Right atrium auricular region (tissue), 2 donors: ENCODE data around the gene DMD. TPM values are rescaled to one million over a fixed set of nuclear protein-coding genes. Genes with fewer than 3 reads are reported as not detected.

Experiments used
- DNase-seq: peaks from one replicate; pipeline ENCODE4 v3.0.0-alpha.2; 2019; ENCODE audit warnings: low spot score
- H3K27ac ChIP-seq, 2 donors: fragments of 200-600 bp; sonication (generic); 1 replicate in 1 of 2; 2 replicates in 1 of 2; pipeline ENCODE4 v1.5.1; 2016 to 2019
- H3K27me3 ChIP-seq, 2 donors: fragments of 200-600 bp; sonication (generic); one replicate each; pipeline versions ENCODE4 v1.5.1 to v1.6.0; 2017 to 2019
- H3K36me3 ChIP-seq: fragments of 200-600 bp; sonication (generic); one replicate; pipeline ENCODE4 v1.5.1; 2016
- H3K4me1 ChIP-seq, 2 donors: fragments of 200-600 bp; sonication (generic); one replicate each; pipeline versions ENCODE4 v1.5.1 to v1.6.0; 2017 to 2019
- H3K4me3 ChIP-seq, 2 donors: fragments of 200-600 bp; sonication (generic); 1 replicate in 1 of 2; 2 replicates in 1 of 2; pipeline ENCODE4 v1.5.1; 2017 to 2019; ENCODE audit warnings: mild to moderate bottlenecking in 1 of 2, moderate library complexity in 1 of 2
- H3K9me3 ChIP-seq, 2 donors: fragments of 200-600 bp; sonication (generic); one replicate each; pipeline ENCODE4 v1.5.1; 2019
- CTCF ChIP-seq, 2 donors: fragments of 200-600 bp; sonication (generic); IDR thresholded peaks; one replicate each; pipeline ENCODE4 v1.5.1; 2019; ENCODE audit warnings: antibody characterized with exemption in 2 of 2
- microRNA-seq, 2 donors: library from miRNA; unstranded; fragments of <30 nt; microRNA quantifications; one replicate each; pipeline ENCODE4, GENCODE V29; 2016 to 2017; ENCODE audit warnings: borderline number of aligned reads in 2 of 2, borderline replicate concordance in 1 of 2
- total RNA-seq, 2 donors: library from RNA; depleted of rRNA; stranded (reverse); fragments of >200 nt; gene quantifications; one replicate each; pipeline ENCODE4 v1.1.0, GENCODE V29; 2016

The DMD gene
- total RNA-seq, 2 donors from 2014 or later = 111 to 135 TPM

DNA sequence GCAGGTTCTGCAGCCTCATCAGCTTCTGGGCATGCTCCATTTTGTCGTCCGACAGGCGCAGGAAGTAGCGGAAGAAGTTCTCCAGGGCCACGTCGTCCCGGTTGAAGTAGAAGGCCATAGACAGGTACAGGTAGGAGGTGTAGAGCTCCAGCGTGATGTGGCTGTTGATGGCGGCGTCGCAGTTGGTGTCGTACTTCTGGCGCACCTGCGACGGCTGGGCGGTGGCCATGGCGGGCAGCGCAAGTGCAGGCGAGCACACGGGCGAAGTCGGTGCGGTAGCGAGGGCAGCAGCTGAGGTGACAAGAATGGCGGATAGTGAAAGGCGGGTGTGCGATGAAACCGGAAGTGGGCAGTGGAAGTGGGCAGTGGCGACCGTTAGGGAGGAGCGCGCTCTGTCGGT lies 2139.6 kb downstream of the DMD start, which contains the start of gene FTHL17:
Gene FTHL17 (minus strand): TSS at position 317 of the 400 bp plus-strand sequence. CDS start 88 bp downstream, at position 229.
- Histone ChIP-seq H3K36me3 (no peaks in the 10 kb centered on the region), H3K27me3 (no peaks in the 10 kb centered on the region), H3K27ac (no peak within 1 kb of the TSS), H3K9me3 (peaks cover 0 to 13% of the 10 kb centered on the region in 2 donors), H3K4me3 (no peak within 1 kb of the TSS), H3K4me1 (no peaks in the 10 kb centered on the region)
- DNase-seq = no peak
- TF ChIP-seq CTCF (IDR thresholded peaks at IDR 0.05) = no peak

GRCh38 chrX:31071262-31071661 lies 2140.1 kb downstream of the DMD start:
- DNase-seq = no peak
- Histone ChIP-seq H3K27ac (no peak overlapping the region), H3K4me3 (no peak overlapping the region), H3K27me3 (no peaks in the 10 kb centered on the region), H3K36me3 (no peaks in the 10 kb centered on the region), H3K9me3 (peaks cover 0 to 10% of the 10 kb centered on the region in 2 donors), H3K4me1 (no peaks in the 10 kb centered on the region)
- no peak for TF ChIP-seq CTCF (IDR thresholded peaks at IDR 0.05)

- no peak for TF ChIP-seq CTCF (IDR thresholded peaks at IDR 0.05)
- DNase-seq = no peak
- H3K36me3 ChIP-seq = no peaks in the 10 kb centered on the region
- no peaks in the 10 kb centered on the region for H3K4me1 ChIP-seq
- no peaks in the 10 kb centered on the region for H3K27me3 ChIP-seq
- H3K9me3 ChIP-seq = peaks cover 0 to 10% of the 10 kb centered on the region in 2 donors
- no peak overlapping the region for H3K27ac ChIP-seq
- no peak overlapping the region for H3K4me3 ChIP-seq
Measured at GRCh38 chrX:31070057-31070468, 2141.3 kb downstream of the DMD start.

Small RNA genes lying within 50 kb of the gene (microRNA-seq; reads per million reads assigned to microRNA genes)
- 0 to 0.71 reads per million in 2 donors for gene MIR3915
- gene MIR548F5 = 0 reads per million in 2 donors
